ENCODE measurements around the gene PLN.
A peak's percentile ranks its signal among the peaks of the same experiment; 100 is the strongest.

The PLN gene

GRCh38 chr6:118578617-118579016 lies 30.5 kb downstream of the PLN start:
- DNase-seq, result peak in 1 of 2 experiments; percentile 22

DNA sequence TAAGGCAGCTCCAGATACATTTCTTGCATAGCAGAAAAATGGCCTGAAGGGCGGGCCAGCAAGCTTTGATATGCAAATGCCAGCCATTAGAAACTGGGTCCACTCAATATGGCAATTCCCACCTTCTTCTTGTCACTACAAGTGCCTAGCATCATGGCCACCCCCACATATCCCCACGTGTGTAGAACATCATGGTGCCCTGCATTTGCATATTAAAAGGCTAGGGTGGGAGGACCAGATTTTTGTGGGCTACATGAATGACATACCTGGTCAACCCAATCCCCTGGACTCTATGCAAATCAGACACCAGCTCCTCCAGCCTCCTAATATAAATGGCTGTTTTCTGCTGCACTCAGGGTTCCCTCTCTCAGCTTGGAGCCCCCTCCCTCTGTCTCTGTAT lies 31.7 kb downstream of the PLN start:
- DNase-seq, result no peak
- TF ChIP-seq POLR2A (IDR thresholded peaks at IDR 0.05; ENCODE audit: low read length) (no peak), GATA1 (IDR thresholded peaks at IDR 0.05; ENCODE audit: low read depth, low read length) (no peak)

More at GRCh38 chr6:118578617-118579016, 30.5 kb downstream of the PLN start:
- TF ChIP-seq GATA1 (IDR thresholded peaks at IDR 0.05; ENCODE audit: low read depth, low read length) (no peak), POLR2A (IDR thresholded peaks at IDR 0.05; ENCODE audit: low read length) (no peak)

GRCh38 chr6:118580585-118581419 lies 32.7 kb downstream of the PLN start:
- no peak for TF ChIP-seq POLR2A (IDR thresholded peaks at IDR 0.05; ENCODE audit: low read length)
- no peak for TF ChIP-seq GATA1 (IDR thresholded peaks at IDR 0.05; ENCODE audit: low read depth, low read length)
- DNase-seq, result peak; percentile 67 to 81

DNA sequence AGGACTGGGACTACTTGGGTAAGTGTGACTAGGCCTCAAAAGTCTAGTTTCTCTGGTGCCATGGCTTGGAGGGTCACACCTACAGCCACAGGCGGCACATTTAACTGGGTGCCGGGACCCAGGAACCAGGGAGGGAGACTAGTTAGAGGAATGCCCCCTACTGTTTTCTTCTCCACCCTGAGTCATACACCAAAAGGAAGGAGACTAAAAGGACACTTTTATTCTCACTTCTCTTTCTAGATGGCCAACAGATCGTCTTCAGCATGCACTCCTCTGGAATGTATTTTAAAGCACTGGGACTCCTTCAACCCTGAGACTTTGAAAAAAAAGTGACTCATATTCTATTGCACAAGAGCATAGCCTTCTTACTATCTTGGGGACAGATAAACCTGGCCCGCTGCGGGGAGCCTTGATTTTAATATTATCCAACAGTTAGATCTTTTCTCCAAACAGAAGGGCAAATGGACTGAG lies 33.4 kb downstream of the PLN start:
- TF ChIP-seq GATA1 (IDR thresholded peaks at IDR 0.05; ENCODE audit: low read depth, low read length) (no peak), POLR2A (IDR thresholded peaks at IDR 0.05; ENCODE audit: low read length) (no peak)
- DNase-seq, result peak; percentile 22 to 27

DNA sequence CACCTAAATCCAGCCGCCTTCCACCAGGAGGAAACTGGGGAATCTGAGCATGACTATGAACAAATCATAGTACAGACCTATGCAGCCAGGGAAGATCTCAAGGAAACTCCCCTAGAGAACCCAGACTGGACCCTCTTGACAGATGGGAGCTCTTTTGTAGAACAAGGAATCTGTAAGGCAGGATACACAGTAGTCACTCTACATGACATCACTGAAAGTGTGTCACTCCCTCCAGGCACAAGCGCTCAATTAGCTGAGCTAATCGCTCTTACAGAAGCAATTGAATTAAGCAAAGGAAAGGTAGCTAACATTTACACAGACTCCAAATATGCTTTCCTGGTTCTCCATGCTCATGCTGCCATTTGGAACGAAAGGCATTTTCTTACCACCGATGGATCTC lies 36.8 kb downstream of the PLN start:
- TF ChIP-seq GATA1 (IDR thresholded peaks at IDR 0.05; ENCODE audit: low read depth, low read length) (no peak), POLR2A (IDR thresholded peaks at IDR 0.05; ENCODE audit: low read length) (no peak)
- no peak for DNase-seq

DNA sequence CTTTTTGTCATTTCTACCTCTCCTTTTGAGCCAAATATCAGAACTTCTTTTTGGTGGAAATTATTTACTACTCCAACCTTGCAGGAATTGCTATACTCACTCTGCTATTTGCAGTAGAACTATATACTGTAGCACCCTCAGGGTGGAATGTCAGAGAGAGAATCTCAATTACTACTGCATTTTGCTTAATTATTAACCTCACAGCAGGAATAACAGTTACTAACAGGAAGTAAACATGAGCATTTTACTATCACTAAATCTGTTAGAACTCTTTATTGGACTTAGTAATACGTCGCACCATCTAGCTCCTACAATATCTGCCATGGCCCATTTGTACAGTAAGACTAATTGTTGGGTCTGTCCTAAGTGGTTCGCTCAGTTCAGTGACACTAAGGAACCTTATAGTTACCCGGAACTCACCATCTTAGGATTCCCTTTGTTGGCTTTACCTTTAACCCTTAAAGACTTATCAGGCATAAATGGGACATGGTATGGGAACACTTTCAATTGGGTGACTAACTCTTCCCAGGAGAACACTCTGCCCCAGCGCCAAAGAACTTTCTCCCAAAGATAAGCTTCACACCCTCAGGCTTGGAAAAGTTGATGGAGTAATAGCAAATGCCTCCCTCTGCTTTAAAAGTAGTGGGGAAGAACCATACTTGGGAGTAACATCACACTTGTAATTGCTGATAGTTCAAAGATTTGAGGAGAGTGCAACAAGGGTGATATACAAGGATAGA lies 38.8 kb downstream of the PLN start:
- TF ChIP-seq GATA1 (IDR thresholded peaks at IDR 0.05; ENCODE audit: low read depth, low read length) (no peak), POLR2A (IDR thresholded peaks at IDR 0.05; ENCODE audit: low read length) (no peak)

GRCh38 chr6:118588626-118589025 lies 40.5 kb downstream of the PLN start:
- no peak for DNase-seq
- TF ChIP-seq GATA1 (IDR thresholded peaks at IDR 0.05; ENCODE audit: low read depth, low read length), result no peak

More for the DNA sequence above, 38.8 kb downstream of the PLN start:
- DNase-seq, result no peak

DNA sequence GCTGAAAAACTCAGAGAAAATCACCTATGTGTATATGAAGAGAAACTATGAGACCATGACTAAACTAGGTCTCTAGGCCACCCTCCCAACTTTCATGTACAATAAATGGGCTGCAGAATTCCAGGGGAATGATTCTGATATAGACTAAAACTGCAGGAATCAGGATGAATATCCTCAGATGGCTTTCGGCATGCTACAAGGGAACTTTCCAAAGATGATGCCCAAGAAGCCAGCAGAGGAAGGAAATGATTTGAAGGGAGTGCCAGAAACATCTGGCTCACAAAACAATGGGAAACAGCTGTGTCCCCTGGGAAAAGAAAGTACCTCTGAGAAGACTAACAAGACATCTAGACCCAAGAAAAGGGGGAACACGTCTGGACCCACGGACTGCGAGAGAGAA lies 41.1 kb downstream of the PLN start:
- no peak for DNase-seq

DNA sequence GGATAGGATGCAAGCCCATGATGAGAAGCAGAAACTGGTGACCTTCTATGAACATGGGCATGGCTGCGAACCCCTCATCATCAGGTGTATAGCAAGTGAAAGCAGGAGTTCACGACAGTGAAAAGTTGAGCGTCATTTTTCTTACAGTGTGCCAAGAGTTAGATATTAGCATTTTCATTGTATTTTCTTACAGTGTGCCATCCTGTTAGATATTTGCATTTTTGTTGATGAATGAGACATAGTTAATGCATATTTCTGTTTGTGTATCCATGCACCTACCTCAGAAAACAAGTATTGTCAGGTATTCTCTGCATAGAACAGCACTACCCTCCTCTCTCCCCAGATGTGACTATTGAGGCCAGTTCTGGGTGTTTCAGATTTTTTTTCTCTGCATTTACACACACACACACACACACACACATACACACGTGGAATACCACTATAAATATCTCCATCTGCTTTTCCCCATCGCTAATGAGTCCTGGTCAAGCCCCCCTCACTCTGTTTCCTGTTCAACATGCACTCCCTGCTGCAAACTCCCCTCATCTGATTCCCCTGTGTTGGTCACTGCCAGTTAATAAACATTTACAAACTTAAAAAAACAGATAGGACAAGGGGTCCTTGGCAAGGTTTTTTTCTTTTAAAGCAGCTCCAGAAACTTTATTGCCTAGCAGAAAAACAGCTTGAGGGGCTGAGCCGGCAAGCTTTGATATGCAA lies 41.7 kb downstream of the PLN start:
- TF ChIP-seq GATA1 (IDR thresholded peaks at IDR 0.05; ENCODE audit: low read depth, low read length) (no peak), POLR2A (IDR thresholded peaks at IDR 0.05; ENCODE audit: low read length) (no peak)
- DNase-seq, result no peak

More for the DNA sequence above, 41.1 kb downstream of the PLN start:
- TF ChIP-seq GATA1 (IDR thresholded peaks at IDR 0.05; ENCODE audit: low read depth, low read length) (no peak), POLR2A (IDR thresholded peaks at IDR 0.05; ENCODE audit: low read length) (no peak)

- no peak for DNase-seq
- TF ChIP-seq GATA1 (IDR thresholded peaks at IDR 0.05; ENCODE audit: low read depth, low read length), result no peak
- no peak for TF ChIP-seq POLR2A (IDR thresholded peaks at IDR 0.05; ENCODE audit: low read length)
Observed at GRCh38 chr6:118591897-118592296, 43.8 kb downstream of the PLN start.

- no peak for TF ChIP-seq POLR2A (IDR thresholded peaks at IDR 0.05; ENCODE audit: low read length)
- no peak for TF ChIP-seq GATA1 (IDR thresholded peaks at IDR 0.05; ENCODE audit: low read depth, low read length)
- DNase-seq, result no peak
Observed at GRCh38 chr6:118594877-118595276, 46.8 kb downstream of the PLN start.

DNA sequence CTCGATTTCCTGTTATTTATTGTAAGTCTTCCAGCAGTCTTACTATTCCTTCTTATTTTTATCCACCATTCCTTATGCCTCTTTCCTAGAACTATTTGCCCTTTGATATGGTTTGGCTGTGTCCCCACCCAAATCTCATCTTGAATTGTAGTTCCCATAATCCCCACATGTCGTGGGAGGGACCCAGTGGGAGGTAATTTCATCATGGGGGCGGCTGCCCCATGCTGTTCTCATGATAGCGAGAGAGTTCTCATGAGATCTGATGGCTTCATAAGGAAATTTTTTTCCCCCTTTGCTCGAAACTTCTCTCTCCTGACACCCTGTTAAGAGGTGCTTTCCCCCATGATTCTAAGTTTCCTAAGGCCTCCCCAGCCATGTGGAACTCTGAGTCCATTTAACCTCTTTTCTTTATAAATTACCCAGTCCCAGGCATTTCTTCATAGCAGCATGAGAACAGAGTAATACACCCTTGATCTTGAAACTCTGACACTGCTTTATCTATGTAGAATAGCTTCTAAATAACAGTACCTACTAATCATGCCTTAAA lies 48.8 kb downstream of the PLN start:
- TF ChIP-seq POLR2A (IDR thresholded peaks at IDR 0.05; ENCODE audit: low read length) (no peak), GATA1 (IDR thresholded peaks at IDR 0.05; ENCODE audit: low read depth, low read length) (no peak)
- DNase-seq, result no peak

GRCh38 chr6:118597636-118598035 lies 49.5 kb downstream of the PLN start:
- TF ChIP-seq POLR2A (IDR thresholded peaks at IDR 0.05; ENCODE audit: low read length) (no peak), GATA1 (IDR thresholded peaks at IDR 0.05; ENCODE audit: low read depth, low read length) (no peak)
- DNase-seq, result no peak

DNA sequence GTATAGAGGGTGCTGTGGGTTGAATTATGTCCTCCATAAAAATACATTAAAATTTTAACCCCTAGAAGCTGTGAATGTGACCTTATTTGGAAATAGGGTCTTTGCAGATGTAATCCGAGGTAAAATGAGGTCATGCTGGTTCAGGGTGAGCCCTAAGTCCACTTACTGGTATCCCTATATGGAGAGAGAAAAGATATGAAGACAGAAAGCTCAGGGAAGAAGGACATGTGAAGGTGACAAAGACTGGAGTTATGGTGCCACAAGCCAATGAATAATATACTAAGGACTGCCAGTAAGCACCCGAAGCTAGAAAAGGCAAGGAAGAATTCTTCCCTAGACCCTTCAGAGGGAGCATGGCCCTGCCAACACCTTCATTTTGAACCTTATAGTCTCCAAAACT lies 50.2 kb downstream of the PLN start:
- DNase-seq, result no peak
- TF ChIP-seq GATA1 (IDR thresholded peaks at IDR 0.05; ENCODE audit: low read depth, low read length) (no peak), POLR2A (IDR thresholded peaks at IDR 0.05; ENCODE audit: low read length) (no peak)

Measured in erythroblast (primary cell).